ENCODE measurements around the gene HDAC4.
"Not testable (repeated sequence)": the region's sequence is repeated elsewhere in the genome, so short reads cannot be mapped to it uniquely, and the experiment has no call there.

HDAC4 gene

GRCh38 chr2:239075918-239076758, 324.7 kb downstream of the HDAC4 start:
- DNase-seq, result peak; percentile 5

GRCh38 chr2:239073745-239074530, 326.9 kb downstream of the HDAC4 start:
- DNase-seq, result no peak

GRCh38 chr2:239073270-239073669, 327.6 kb downstream of the HDAC4 start:
- DNase-seq, result no peak

- DNase-seq, result no peak
These were observed 328.0 kb downstream of the HDAC4 start for GRCh38 chr2:239072786-239073185.

- no peak for DNase-seq
These were observed 330.4 kb downstream of the HDAC4 start for GRCh38 chr2:239070466-239070865.

GRCh38 chr2:239069362-239070333, 331.2 kb downstream of the HDAC4 start:
- DNase-seq, result not testable (repeated sequence)

- no peak for DNase-seq
These were observed 332.4 kb downstream of the HDAC4 start for GRCh38 chr2:239068411-239068810.

DNA sequence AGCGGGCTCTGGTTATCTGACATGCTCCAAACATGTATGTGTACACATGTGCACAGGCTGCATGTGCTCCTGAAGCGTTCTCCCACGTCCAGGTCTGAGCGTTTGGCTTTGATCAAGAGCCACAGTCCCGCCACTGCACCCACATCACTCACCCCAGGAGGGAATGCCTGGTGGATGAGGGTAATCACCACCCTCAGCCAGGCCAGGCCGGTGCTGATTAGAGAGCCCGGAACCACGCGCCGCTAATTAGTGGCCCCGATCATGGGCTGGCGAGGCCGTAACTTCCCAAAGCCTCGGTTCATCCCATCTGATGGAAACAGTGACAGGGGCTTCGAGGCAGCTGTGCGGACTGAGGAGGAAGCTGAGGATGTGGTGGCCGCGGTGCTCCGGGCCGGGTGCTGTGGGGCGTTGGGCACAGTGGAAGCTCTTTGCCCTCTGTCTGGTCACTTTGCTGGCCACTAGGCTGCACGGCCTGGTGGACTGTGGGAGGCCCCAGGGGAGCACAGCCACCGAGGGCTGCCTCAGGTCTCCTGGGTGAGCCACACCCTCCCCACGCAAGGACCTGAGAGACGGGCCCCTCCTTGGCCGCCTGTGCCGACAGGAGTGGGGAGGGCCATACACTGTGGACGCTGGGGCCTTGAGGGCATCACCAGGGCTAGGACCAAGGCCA, 333.5 kb downstream of the HDAC4 start:
- DNase-seq, result no peak

- no peak for DNase-seq
These were observed 334.2 kb downstream of the HDAC4 start for GRCh38 chr2:239066597-239066996.

- no peak for DNase-seq
These were observed 334.9 kb downstream of the HDAC4 start for GRCh38 chr2:239065962-239066361.

DNA sequence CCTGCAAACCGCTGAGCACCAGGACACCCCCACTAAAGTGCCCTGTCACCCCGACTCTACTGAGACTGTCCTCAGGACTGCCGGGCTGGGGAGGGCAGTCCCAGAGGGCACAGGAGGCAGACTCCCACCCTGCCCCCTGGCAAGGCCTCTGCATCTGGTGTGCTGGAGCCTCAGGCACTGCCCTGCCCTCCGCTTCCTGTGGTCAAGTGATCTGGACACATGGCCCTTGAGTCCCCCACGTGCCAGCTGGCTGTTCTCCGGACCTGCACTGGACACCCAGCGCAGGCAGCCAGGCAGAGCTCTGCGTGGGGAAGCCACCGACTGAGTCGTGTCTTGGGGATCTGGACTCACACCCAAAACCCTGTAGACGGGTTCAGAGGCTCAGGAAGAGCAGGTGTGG, 335.3 kb downstream of the HDAC4 start:
- DNase-seq, result no peak

DNA sequence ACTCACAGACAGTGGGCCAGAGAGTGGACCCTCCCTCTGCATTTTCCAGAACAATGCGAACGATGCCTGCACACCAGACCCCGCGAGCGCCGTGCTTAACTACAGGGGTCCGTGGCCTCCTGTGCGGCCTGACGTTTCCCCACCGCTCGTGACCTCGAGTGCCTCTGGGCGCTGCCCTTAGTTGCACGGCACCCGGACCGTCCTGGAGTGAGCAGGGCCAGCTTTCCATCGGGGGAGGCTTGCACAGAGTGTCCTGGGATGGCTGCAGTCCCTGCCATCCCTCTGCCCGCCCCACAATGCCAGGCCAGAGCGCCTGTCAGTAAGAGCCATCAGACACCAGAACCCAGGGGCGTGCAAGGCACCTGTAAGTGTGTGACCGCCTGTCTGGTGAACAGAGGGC, 335.9 kb downstream of the HDAC4 start:
- DNase-seq, result no peak

- no peak for DNase-seq
These were observed 336.6 kb downstream of the HDAC4 start for GRCh38 chr2:239064253-239064652.

DNA sequence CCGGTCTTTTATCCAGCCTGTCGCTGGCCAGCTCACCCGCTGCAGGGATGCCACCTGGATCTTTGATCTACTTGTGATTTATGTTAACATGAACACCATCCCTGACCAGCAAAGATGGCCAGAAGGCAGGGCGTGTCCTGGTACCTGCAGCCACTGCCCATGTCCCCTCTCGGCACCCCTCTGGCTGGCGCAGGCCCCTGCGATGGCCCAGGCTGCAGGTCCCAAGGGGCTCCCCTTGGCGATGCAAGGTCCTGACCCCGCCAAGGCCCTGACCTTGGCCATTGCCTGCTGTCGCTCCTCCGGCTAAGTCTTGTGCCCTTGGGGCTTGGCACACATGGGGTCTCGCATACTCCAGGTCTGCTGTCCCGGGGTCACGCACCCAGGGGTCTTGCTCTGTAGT, 338.1 kb downstream of the HDAC4 start:
- no peak for DNase-seq

DNA sequence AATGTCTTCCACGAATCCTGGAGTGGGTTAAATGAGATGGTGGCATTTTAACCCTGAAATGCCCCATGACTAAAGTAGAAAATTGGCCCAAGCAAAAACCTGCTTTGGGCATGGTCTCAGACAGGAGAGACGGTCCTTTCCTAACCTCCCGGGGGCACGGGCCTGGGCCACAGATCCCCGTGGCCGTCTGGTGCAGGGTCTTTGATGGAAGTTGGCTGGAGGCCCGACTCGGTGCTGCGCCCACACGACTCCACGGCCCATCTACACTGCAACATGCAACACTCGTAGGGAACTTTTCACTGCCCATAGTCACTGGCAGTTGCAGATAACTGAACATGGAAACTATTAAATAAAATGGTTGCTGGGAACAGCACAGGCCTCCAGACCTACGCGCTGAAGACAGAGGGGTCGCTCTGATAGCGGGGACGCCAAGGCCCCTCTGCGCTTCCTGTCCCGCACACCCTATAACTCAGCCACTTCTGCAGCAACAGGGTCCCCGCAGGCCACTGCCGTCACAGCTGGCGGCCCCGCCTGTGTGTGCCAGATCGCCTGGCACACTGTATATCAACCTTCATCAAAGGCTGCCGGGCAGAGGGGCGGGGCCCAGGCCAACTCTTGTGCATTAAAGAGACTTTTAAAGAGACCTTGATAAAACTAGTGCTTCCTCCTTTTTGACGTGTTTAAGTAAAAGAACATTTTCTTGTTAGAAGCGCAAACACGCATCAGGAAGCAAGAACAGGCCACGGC, 338.8 kb downstream of the HDAC4 start:
- DNase-seq, result no peak

DNA sequence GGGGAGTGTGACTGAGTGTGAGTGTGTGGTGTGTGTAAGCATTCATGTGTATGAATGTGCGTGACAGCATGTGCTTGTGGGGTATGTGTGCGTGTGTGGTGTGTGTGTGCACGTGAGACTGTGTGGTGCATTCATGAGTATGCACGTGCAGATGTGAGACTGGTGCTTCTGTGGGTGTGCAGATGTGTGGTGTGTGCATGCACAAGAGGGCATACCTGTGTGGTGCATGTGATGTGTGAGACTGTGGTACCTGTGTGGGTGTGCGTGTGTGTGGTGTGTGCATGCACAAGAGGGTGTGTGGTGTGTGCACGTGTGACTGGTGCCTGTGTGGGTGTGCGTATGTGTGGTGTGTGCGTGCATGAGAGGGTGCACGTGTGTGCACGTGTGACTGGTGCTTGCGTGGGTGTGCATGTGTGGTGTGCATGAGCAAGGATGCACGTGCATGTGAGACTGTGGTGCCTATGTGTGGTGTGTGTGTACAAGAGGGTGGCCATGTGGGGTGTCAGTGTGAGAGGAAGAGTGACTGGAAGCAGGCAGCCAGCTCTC, 339.6 kb downstream of the HDAC4 start:
- no peak for DNase-seq

DNA sequence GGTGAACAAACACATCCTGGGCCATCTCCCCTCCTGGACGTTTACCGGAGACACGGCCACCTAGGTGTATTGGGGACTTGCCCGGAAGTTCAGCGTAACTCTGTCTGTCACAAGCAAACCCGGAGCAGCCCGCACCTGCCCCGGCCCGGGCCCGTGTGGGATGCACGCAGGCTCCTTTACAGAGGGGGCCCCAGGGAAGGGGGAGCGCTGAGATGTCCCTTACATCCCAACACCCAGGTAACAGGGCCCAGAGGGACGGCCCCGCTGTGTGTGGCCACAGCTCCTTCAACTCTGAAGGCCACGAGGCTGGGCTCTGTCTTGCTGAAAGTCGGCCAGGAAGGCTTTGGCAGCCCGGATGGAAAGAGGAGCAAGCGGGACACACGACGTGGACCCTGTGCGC, 340.1 kb downstream of the HDAC4 start:
- no peak for DNase-seq

DNA sequence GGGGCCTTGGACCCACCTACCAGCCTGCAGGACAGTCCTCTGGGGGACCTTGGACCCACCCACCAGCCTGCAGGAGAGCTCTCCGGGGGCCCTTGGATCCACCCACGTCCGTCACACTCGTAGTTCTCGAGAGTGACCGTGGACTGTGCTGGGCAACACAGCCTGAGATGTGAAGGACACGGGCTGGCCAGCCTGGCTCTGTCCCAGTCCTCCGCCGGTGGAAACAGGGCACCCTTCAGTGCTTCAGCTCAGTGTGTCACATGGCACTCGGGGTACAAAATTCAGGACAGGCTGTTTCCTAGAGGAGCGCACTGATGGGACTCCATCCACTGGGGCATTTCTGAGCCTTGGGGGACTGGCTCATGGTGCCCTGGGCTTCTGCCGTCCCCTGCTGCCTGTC, 341.0 kb downstream of the HDAC4 start:
- DNase-seq, result no peak

DNA sequence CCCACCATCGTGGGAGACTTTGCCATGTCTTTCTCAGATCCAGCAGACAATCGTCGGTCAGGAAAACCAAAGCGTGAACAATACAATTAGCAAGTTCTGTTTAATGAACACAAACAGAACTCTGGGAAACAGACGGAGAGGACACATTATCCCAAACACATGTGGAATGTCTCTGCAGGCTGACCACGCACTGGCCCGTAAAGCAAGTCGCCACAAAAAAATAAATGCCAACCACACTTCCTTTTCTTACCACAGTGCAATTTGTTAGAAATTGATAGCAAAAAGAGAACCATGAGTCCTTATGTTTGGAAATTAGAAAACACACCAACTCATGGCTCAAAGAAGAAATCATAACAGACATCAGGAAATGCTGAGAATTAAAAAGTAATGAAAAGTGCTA, 342.1 kb downstream of the HDAC4 start:
- DNase-seq, result no peak

GRCh38 chr2:239057533-239057932, 343.3 kb downstream of the HDAC4 start:
- peak; percentile 74 for DNase-seq

- DNase-seq, result no peak
These were observed 344.2 kb downstream of the HDAC4 start for GRCh38 chr2:239056611-239057010.

Data from fibroblast of skin of back (primary cell).